Uterus (tissue), 2 donors: ENCODE results near the gene UVRAG.
A peak's percentile ranks its signal among the peaks of the same experiment; 100 is the strongest.

ENCODE experiments used
- CTCF ChIP-seq, 4 experiments: fragments of 200-600 bp in 2 of 4; fragments of 450-650 bp in 2 of 4; sonication (generic) in 2 of 4; IDR thresholded peaks; one replicate each; pipeline ENCODE4 v1.5.1; 2016 to 2019; ENCODE audit warnings: antibody characterized with exemption in 4 of 4, mild to moderate bottlenecking in 2 of 4, moderate library complexity in 1 of 4
- POLR2A ChIP-seq, 2 donors: fragments of 450-650 bp; IDR thresholded peaks; one replicate each; pipeline ENCODE4 v1.6.1; 2016; ENCODE audit warnings: antibody characterized with exemption in 2 of 2, mild to moderate bottlenecking in 1 of 2, moderate library complexity in 1 of 2

DNA sequence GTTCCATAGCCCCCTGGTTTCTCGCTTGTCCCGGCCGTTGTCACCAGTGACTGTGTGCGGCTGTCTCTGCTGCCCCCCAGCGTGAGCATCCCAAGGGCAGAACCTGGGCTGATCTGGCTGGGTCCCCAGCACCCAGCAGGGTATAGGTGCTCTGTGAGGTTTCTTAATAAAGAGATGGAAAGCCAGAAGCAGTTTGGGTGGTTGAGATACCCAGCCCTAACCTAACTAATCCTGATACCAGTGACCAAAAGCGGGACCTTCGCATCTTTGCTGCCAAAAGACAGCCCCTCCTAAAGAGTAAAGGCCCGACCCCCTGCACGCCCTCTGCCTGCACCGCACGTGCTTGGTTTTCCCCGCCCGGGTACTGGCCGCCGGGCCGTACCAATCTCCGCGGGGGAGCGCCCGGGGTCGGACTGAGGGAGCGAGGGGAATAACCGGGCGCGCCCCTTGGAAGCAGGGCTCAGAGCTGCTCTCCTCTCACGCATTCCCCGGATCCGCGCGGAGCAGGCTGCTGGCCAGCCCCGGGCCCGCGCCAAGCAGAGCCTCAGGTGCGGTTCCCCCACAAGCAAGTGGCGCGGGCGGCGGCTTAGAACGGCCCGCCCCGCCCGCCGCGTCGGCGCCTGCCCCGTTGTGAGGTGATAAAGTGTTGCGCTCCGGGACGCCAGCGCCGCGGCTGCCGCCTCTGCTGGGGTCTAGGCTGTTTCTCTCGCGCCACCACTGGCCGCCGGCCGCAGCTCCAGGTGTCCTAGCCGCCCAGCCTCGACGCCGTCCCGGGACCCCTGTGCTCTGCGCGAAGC lies 46.7 kb upstream of the UVRAG start, which contains the start of gene DGAT2:
- TF ChIP-seq CTCF (IDR thresholded peaks at IDR 0.05) (peak in 2 of 4 experiments; percentile 9 to 35), POLR2A (IDR thresholded peaks at IDR 0.05) (no peak)
